Measurements from ENCODE around the gene DGKQ.

DGKQ gene

GRCh38 chr4:917466-917865 lies 55.9 kb downstream of the DGKQ start:
- 0 out of 2 replicates have a peak, but pooled peaks cover 4% of the 10 kb centered on the region for H4K20me1 ChIP-seq (ENCODE audit: insufficient read depth, low read length)
- no peak overlapping the region for H3K27ac ChIP-seq (ENCODE audit: low read length)
- H3F3A ChIP-seq (ENCODE audit: insufficient read depth, low read length), result no peaks in the 10 kb centered on the region
- no peaks in the 10 kb centered on the region for H3K9me3 ChIP-seq (replicated peaks; ENCODE audit: insufficient read depth, low read length)
- no peaks in the 10 kb centered on the region for H3K27me3 ChIP-seq (replicated peaks; ENCODE audit: insufficient read depth, low read length)
- H3K9ac ChIP-seq (ENCODE audit: low read length), result no peak overlapping the region
- no peaks in the 10 kb centered on the region for H3K36me3 ChIP-seq (replicated peaks; ENCODE audit: insufficient read depth, low read length)
- TF ChIP-seq EZH2 (optimal IDR thresholded peaks at IDR 0.05; ENCODE audit: low read depth, low read length) (no peak), CTCF (IDR thresholded peaks at IDR 0.05; ENCODE audit: low read length) (no peak), EZH2phosphoT487 (IDR thresholded peaks at IDR 0.05; ENCODE audit: low read length) (no peak)
- H3K4me2 ChIP-seq (ENCODE audit: low read depth, low read length), result no peak overlapping the region
- H2AFZ ChIP-seq (ENCODE audit: low read length), result no peak overlapping the region
- H3K79me2 ChIP-seq (ENCODE audit: low read length), result peaks cover 89% of the 10 kb centered on the region
- H3K9me2 ChIP-seq (replicated peaks; ENCODE audit: insufficient read depth, low read length), result no peaks in the 10 kb centered on the region
- no peak for DNase-seq
- no peak overlapping the region for H3K4me3 ChIP-seq (ENCODE audit: low read length)
- H3K4me1 ChIP-seq (ENCODE audit: low read length), result no peaks in the 10 kb centered on the region

- 0 out of 2 replicates have a peak, but pooled peaks cover 4% of the 10 kb centered on the region for H4K20me1 ChIP-seq (ENCODE audit: insufficient read depth, low read length)
- H2AFZ ChIP-seq (ENCODE audit: low read length), result no peak overlapping the region
- H3K27ac ChIP-seq (ENCODE audit: low read length), result no peak overlapping the region
- H3K9me2 ChIP-seq (replicated peaks; ENCODE audit: insufficient read depth, low read length), result no peaks in the 10 kb centered on the region
- TF ChIP-seq EZH2phosphoT487 (IDR thresholded peaks at IDR 0.05; ENCODE audit: low read length) (no peak), EZH2 (optimal IDR thresholded peaks at IDR 0.05; ENCODE audit: low read depth, low read length) (no peak), CTCF (IDR thresholded peaks at IDR 0.05; ENCODE audit: low read length) (no peak)
- DNase-seq, result no peak
- H3K9me3 ChIP-seq (replicated peaks; ENCODE audit: insufficient read depth, low read length), result no peaks in the 10 kb centered on the region
- no peak overlapping the region for H3K4me2 ChIP-seq (ENCODE audit: low read depth, low read length)
- H3K4me1 ChIP-seq (ENCODE audit: low read length), result no peaks in the 10 kb centered on the region
- no peaks in the 10 kb centered on the region; the same call in 1 of the 2 replicates for H3K36me3 ChIP-seq (replicated peaks; ENCODE audit: insufficient read depth, low read length)
- H3K4me3 ChIP-seq (ENCODE audit: low read length), result no peak overlapping the region
- no peaks in the 10 kb centered on the region for H3K27me3 ChIP-seq (replicated peaks; ENCODE audit: insufficient read depth, low read length)
- no peaks in the 10 kb centered on the region for H3F3A ChIP-seq (ENCODE audit: insufficient read depth, low read length)
- H3K79me2 ChIP-seq (ENCODE audit: low read length), result peaks cover 75% of the 10 kb centered on the region
- no peak overlapping the region for H3K9ac ChIP-seq (ENCODE audit: low read length)
Measured at GRCh38 chr4:915595-915994, 57.8 kb downstream of the DGKQ start.

- peaks cover 71% of the 10 kb centered on the region for H3K79me2 ChIP-seq (ENCODE audit: low read length)
- no peak overlapping the region for H3K4me2 ChIP-seq (ENCODE audit: low read depth, low read length)
- 0 out of 2 replicates have a peak, but pooled peaks cover 4% of the 10 kb centered on the region for H4K20me1 ChIP-seq (ENCODE audit: insufficient read depth, low read length)
- no peaks in the 10 kb centered on the region for H3K27me3 ChIP-seq (replicated peaks; ENCODE audit: insufficient read depth, low read length)
- TF ChIP-seq CTCF (IDR thresholded peaks at IDR 0.05; ENCODE audit: low read length), result no peak
- no peak for TF ChIP-seq EZH2 (optimal IDR thresholded peaks at IDR 0.05; ENCODE audit: low read depth, low read length)
- no peak for TF ChIP-seq EZH2phosphoT487 (IDR thresholded peaks at IDR 0.05; ENCODE audit: low read length)
- H3K9me3 ChIP-seq (replicated peaks; ENCODE audit: insufficient read depth, low read length), result no peaks in the 10 kb centered on the region
- no peak overlapping the region for H3K4me3 ChIP-seq (ENCODE audit: low read length)
- no peak overlapping the region for H3K27ac ChIP-seq (ENCODE audit: low read length)
- H3K4me1 ChIP-seq (ENCODE audit: low read length), result no peaks in the 10 kb centered on the region
- no peak overlapping the region for H3K9ac ChIP-seq (ENCODE audit: low read length)
- no peaks in the 10 kb centered on the region for H3F3A ChIP-seq (ENCODE audit: insufficient read depth, low read length)
- no peaks in the 10 kb centered on the region for H3K9me2 ChIP-seq (replicated peaks; ENCODE audit: insufficient read depth, low read length)
- no peak for DNase-seq
- H3K36me3 ChIP-seq (replicated peaks; ENCODE audit: insufficient read depth, low read length), result no peaks in the 10 kb centered on the region; the same call in 1 of the 2 replicates
- no peak overlapping the region for H2AFZ ChIP-seq (ENCODE audit: low read length)
Measured at GRCh38 chr4:915041-915474, 58.3 kb downstream of the DGKQ start.
